PC-9 (cell line): Measurements from ENCODE around the gene JPH2. TPM values are rescaled to one million over a fixed set of nuclear protein-coding genes. Genes with fewer than 3 reads are reported as not detected.

Experiments
- BruUV-seq: library from RNA; stranded (reverse); fragments of 400-500 nt; replicated peaks from 2 replicates; lab custom pipeline; 2021; lab: Mats Ljungman, UMichigan
- CTCF ChIA-PET: fragments of 300-600 bp; sonication (Branson Sonifier 250); formaldehyde crosslinking; loops from one replicate; lab custom pipeline; 2022; ENCODE audit warnings: antibody characterized with exemption; lab: Charles Lee
- POLR2A ChIA-PET: fragments of 300-600 bp; sonication (Branson Sonifier 250); formaldehyde crosslinking; loops from one replicate; lab custom pipeline; 2022; ENCODE audit warnings: antibody characterized with exemption; ENCODE audit not compliant: unreplicated experiment; lab: Charles Lee
- DNase-seq, 2 experiments: peaks; one replicate each; pipeline versions ENCODE4 v3.0.0 to v3.0.0-alpha.2; 2015 to 2022; ENCODE audit warnings: mixed read lengths in 1 of 2
- H2AFZ ChIP-seq: fragments of 200-600 bp; sonication (generic); 2 replicates; pipeline ENCODE4 v1.8.1; 2017; ENCODE audit warnings: antibody characterized with exemption
- H3F3A ChIP-seq: fragments of 200-600 bp; sonication (generic); 2 replicates; pipeline ENCODE4 v1.8.1; 2017; ENCODE audit warnings: antibody characterized with exemption, mild to moderate bottlenecking, low read depth; ENCODE audit not compliant: insufficient read depth
- H3K27ac ChIP-seq: fragments of 200-600 bp; sonication (generic); 2 replicates; pipeline ENCODE4 v1.6.1; 2016; ENCODE audit warnings: mixed run types
- H3K27me3 ChIP-seq: fragments of 200-600 bp; sonication (generic); 2 replicates; pipeline ENCODE4 v1.6.1; 2016; ENCODE audit warnings: low read depth, mixed run types; ENCODE audit not compliant: insufficient read depth
- H3K36me3 ChIP-seq: fragments of 200-600 bp; sonication (generic); 2 replicates; pipeline ENCODE4 v1.6.1; 2016; ENCODE audit warnings: low read depth, mixed run types
- H3K4me1 ChIP-seq: fragments of 200-600 bp; sonication (generic); replicated peaks from 2 replicates; pipeline ENCODE4 v1.6.1; 2016; ENCODE audit warnings: mixed run types; ENCODE audit not compliant: insufficient read depth
- H3K4me2 ChIP-seq: fragments of 200-600 bp; sonication (generic); 2 replicates; pipeline ENCODE4 v1.6.1; 2017; ENCODE audit warnings: mixed run types
- H3K4me3 ChIP-seq: fragments of 200-600 bp; sonication (generic); 2 replicates; pipeline ENCODE4 v1.6.1; 2016; ENCODE audit warnings: mixed run types
- H3K79me2 ChIP-seq: fragments of 200-600 bp; sonication (generic); 2 replicates; pipeline ENCODE4 v1.6.1; 2017; ENCODE audit warnings: low read depth, mixed run types
- H3K9me2 ChIP-seq: fragments of 200-600 bp; sonication (generic); 2 replicates; pipeline ENCODE4 v1.8.1; 2017; ENCODE audit warnings: mild to moderate bottlenecking; ENCODE audit not compliant: insufficient read depth
- H3K9me3 ChIP-seq: fragments of 200-600 bp; sonication (generic); 2 replicates; pipeline ENCODE4 v1.8.1; 2016; ENCODE audit warnings: low read depth; ENCODE audit not compliant: insufficient read depth
- H4K20me1 ChIP-seq: fragments of 200-600 bp; sonication (generic); 2 replicates; pipeline ENCODE4 v1.8.1; 2017; ENCODE audit not compliant: insufficient read depth
- CTCF ChIP-seq: fragments of 200-600 bp; sonication (generic); conservative IDR thresholded peaks from 2 replicates; pipeline ENCODE4 v1.6.1; 2017; ENCODE audit warnings: mixed run types, antibody characterized with exemption, mild to moderate bottlenecking, moderate library complexity
- EZH2 ChIP-seq: fragments of 200-600 bp; sonication (generic); IDR thresholded peaks from 2 replicates; pipeline ENCODE4 v1.8.0; 2017; ENCODE audit warnings: antibody characterized with exemption, low read depth
- intact Hi-C: fragments of 100-400 bp; cut with micrococcal nuclease; formaldehyde crosslinking; loops from one replicate; pipeline ENCODE4 v1.10.0; 2022; ENCODE audit not compliant: unreplicated experiment
- total RNA-seq: library from RNA; stranded (reverse); gene quantifications from 2 replicates; pipeline ENCODE4 v1.2.3, GENCODE V29; 2021

The JPH2 gene
- total RNA-seq, 1 experiment from 2014 or later: 41.1 TPM

GRCh38 chr20:44135012-44135412 lies 52.0 kb downstream of the JPH2 start:
- Histone ChIP-seq H3K4me3 (no peak overlapping the region), H3F3A (peaks cover 20% of the 10 kb centered on the region), H2AFZ (no peak overlapping the region), H3K9me2 (no peaks in the 10 kb centered on the region), H4K20me1 (no peaks in the 10 kb centered on the region), H3K4me2 (no peak overlapping the region), H3K4me1 (no peaks in the 10 kb centered on the region), H3K9me3 (no peaks in the 10 kb centered on the region), H3K27me3 (no peaks in the 10 kb centered on the region), H3K36me3 (no peaks in the 10 kb centered on the region), H3K79me2 (no peaks in the 10 kb centered on the region), H3K27ac (no peak overlapping the region)
- CTCF ChIA-PET: interaction anchor here (0.5 to 1.0 kb wide), 4 partner anchors 17 to 81 kb away, joined by 3 to 4 read pairs (median 3); no protein-coding TSS in a partner anchor
- POLR2A ChIA-PET: no interaction called here
- BruUV-seq: no TSS peak
- no peak for TF ChIP-seq EZH2
- no peak for TF ChIP-seq CTCF
- intact Hi-C loops: no loop called here
- DNase-seq: no peak

GRCh38 chr20:44133424-44133823 lies 53.6 kb downstream of the JPH2 start:
- intact Hi-C loops: no loop called here
- Histone ChIP-seq H3F3A (peaks cover 20% of the 10 kb centered on the region), H3K9me3 (no peaks in the 10 kb centered on the region), H3K4me2 (no peak overlapping the region), H3K9me2 (no peaks in the 10 kb centered on the region), H2AFZ (no peak overlapping the region), H3K27me3 (no peaks in the 10 kb centered on the region), H3K27ac (no peak overlapping the region), H3K36me3 (no peaks in the 10 kb centered on the region), H4K20me1 (no peaks in the 10 kb centered on the region), H3K79me2 (no peaks in the 10 kb centered on the region), H3K4me3 (no peak overlapping the region), H3K4me1 (no peaks in the 10 kb centered on the region)
- TF ChIP-seq EZH2: no peak
- TF ChIP-seq CTCF: no peak
- DNase-seq: no peak
- POLR2A ChIA-PET: interaction anchor here (0.6 kb wide), 1 partner anchor 1132 kb away, joined by 3 read pairs; no protein-coding TSS in a partner anchor
- CTCF ChIA-PET: no interaction called here
- BruUV-seq: no TSS peak

GRCh38 chr20:44131704-44132103 lies 55.3 kb downstream of the JPH2 start:
- BruUV-seq: no TSS peak
- Histone ChIP-seq H3K4me2 (no peak overlapping the region), H3K4me3 (no peak overlapping the region), H4K20me1 (no peaks in the 10 kb centered on the region), H3K9me3 (no peaks in the 10 kb centered on the region), H3K79me2 (no peaks in the 10 kb centered on the region), H3K4me1 (no peaks in the 10 kb centered on the region), H3F3A (peaks cover 17% of the 10 kb centered on the region), H3K27me3 (no peaks in the 10 kb centered on the region), H2AFZ (no peak overlapping the region), H3K36me3 (no peaks in the 10 kb centered on the region), H3K9me2 (no peaks in the 10 kb centered on the region), H3K27ac (no peak overlapping the region)
- TF ChIP-seq EZH2: no peak
- TF ChIP-seq CTCF: no peak
- intact Hi-C loops: no loop called here
- DNase-seq: no peak
- ChIA-PET CTCF (interaction anchor here (0.6 kb wide), 1 partner anchor 72 kb away, joined by 3 read pairs; no protein-coding TSS in a partner anchor), POLR2A (interaction anchor here (0.5 kb wide), 1 partner anchor 56 kb away, joined by 3 read pairs; no protein-coding TSS in a partner anchor)
